ENCODE results near the gene PDS5B.

The PDS5B gene

DNA sequence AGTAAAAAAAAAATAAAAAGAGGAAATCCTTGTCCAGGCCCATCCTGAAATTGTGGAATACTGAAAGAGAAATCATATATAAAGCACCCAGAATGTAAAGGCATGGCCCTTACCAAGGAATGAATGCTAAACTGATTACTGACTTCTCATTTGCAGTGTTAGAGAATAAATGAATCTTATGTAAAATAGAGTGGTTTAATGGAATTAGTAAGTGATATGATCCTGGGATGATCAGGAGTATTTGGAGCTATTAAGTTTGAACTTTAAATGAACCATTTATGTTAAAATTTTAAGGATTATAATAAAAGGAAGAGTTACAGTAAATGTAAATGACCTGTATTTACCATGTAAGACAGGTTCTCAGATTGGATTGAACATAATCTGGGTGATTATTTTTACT is 75.4 kb downstream of the PDS5B start:
- no peak overlapping the region for H3K4me3 ChIP-seq (replicated peaks; ENCODE audit: low read depth, low read length)
- TF ChIP-seq, protein P1, sequence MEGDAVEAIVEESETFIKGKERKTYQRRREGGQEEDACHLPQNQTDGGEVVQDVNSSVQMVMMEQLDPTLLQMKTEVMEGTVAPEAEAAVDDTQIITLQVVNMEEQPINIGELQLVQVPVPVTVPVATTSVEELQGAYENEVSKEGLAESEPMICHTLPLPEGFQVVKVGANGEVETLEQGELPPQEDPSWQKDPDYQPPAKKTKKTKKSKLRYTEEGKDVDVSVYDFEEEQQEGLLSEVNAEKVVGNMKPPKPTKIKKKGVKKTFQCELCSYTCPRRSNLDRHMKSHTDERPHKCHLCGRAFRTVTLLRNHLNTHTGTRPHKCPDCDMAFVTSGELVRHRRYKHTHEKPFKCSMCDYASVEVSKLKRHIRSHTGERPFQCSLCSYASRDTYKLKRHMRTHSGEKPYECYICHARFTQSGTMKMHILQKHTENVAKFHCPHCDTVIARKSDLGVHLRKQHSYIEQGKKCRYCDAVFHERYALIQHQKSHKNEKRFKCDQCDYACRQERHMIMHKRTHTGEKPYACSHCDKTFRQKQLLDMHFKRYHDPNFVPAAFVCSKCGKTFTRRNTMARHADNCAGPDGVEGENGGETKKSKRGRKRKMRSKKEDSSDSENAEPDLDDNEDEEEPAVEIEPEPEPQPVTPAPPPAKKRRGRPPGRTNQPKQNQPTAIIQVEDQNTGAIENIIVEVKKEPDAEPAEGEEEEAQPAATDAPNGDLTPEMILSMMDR (IDR thresholded peaks at IDR 0.05; ENCODE audit: low read length, missing control alignments), result no peak
- DNase-seq (ENCODE audit: low read depth), result no peak

DNA sequence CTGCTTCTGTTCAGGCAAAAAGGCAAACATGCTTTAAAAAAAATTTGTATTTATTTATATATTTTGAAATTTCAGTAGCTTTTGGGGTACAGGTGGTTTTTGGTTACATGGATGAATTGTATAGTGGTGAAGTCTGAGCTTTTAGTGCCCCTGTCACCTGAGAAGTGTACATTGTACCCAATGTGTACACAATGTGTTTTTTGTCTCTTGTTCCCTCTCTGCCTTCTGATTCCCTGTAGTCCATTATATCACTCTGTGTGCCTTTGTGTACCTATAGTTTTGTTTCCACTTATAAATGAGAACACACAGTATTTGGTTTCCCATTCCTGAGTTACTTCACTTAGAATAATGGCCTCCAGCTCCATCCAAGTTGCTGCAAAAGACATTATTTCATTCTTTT is 77.4 kb downstream of the PDS5B start:
- TF ChIP-seq, protein P1 (IDR thresholded peaks at IDR 0.05; ENCODE audit: low read length, missing control alignments), result no peak
- H3K4me3 ChIP-seq (replicated peaks; ENCODE audit: low read depth, low read length), result no peak overlapping the region
- no peak for DNase-seq (ENCODE audit: low read depth)

DNA sequence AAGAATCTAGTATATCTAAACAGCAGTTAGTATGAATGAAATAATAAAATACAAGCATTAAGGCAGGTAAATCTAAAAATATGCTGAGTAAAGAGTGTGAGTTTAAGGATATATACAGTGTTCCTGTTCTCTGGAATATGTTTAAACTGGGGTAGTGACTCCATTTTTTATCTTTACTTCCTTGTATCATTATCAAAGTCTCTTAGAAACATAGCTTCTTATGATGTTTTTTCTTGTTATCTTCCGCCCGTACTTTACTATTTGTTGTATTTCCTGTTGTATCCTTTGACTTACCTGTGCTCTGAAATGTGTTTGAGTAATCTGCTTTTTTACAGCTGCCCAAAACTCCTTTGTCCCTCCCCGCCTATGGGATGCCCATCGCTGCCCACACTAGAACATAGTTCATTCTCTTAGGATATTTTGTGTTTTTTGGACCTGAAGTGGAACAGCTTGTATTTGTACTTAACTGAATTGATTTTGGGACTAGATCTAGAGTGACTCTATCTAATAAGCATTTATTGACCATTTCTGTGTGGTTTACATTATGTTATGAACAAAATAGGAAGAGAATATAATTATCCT is 80.8 kb downstream of the PDS5B start:
- TF ChIP-seq, protein P1 (IDR thresholded peaks at IDR 0.05; ENCODE audit: low read length, missing control alignments), result no peak
- H3K4me3 ChIP-seq (replicated peaks; ENCODE audit: low read depth, low read length), result no peak overlapping the region
- DNase-seq (ENCODE audit: low read depth), result no peak

DNA sequence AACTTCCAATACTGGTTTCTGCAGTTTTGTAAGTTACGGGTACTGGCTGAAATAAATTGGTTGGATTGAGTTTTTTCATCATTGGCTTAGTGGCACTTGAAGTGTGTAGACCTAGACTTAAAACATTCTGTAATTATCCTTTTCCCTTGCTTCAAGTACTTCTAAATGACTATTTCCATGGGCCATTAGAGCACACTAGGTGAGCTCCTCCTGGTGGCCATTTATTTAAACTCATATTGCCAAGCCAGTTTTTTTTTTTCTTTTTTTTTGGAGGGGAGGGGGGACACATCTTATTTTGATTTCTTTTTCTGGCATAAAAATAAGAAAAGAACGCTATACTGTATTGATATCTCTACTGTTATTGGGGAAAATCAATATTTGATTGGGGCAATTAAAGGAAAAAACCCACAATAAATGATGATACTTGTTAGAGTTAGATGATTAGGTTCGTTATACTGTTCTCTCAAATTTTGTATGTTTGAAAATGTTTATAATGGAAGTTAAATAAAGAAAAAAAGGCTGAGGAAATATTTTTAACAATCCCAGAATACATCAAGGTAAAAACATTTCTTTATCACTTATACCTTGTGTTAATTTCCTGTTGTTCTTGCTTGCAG is 82.9 kb downstream of the PDS5B start:
- TF ChIP-seq, protein P1 (IDR thresholded peaks at IDR 0.05; ENCODE audit: low read length, missing control alignments), result peak; percentile 75
- DNase-seq (ENCODE audit: low read depth), result peak; percentile 76
- H3K4me3 ChIP-seq (replicated peaks; ENCODE audit: low read depth, low read length), result no peak overlapping the region

DNA sequence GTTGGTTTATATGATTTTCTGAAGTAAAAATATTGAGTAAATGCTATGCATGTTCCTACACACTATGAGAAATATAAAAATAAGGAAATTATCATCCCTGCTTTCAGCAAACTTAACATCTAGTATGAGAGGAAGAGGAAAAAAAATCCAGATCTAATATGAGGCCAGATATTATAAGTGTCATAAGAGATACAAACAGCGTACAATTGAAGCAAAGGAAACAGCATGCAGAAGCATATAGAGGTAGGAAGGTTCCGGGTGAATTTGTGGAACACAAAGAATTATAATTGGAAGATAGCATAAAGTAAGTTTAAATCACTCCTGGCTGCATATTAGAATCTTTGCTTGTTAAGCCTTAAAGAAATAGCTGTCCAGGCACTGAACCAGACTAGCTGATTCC is 88.3 kb downstream of the PDS5B start:
- TF ChIP-seq, protein P1 (IDR thresholded peaks at IDR 0.05; ENCODE audit: low read length, missing control alignments), result no peak
- DNase-seq (ENCODE audit: low read depth), result no peak
- no peak overlapping the region for H3K4me3 ChIP-seq (replicated peaks; ENCODE audit: low read depth, low read length)

DNA sequence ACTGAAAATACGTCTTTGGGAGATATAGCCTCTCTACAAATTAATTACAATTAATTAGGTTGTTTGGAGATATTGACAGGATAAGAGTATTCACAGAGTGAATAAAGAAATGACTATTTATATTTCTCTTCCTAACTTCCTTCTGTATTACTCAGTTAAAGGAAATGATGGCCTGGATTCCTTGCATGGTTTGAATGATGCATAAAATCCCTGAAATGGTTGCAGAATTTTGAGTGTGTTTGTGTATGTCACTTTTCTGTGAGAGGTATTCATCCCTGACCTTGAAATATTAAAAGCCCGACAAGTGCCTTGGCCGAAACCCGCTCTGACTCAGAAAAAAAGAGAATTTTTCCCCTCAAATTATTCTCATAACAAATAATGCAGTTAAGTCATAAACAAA is 90.0 kb downstream of the PDS5B start:
- DNase-seq (ENCODE audit: low read depth), result no peak
- H3K4me3 ChIP-seq (replicated peaks; ENCODE audit: low read depth, low read length), result no peak overlapping the region
- TF ChIP-seq, protein P1 (IDR thresholded peaks at IDR 0.05; ENCODE audit: low read length, missing control alignments), result no peak

DNA sequence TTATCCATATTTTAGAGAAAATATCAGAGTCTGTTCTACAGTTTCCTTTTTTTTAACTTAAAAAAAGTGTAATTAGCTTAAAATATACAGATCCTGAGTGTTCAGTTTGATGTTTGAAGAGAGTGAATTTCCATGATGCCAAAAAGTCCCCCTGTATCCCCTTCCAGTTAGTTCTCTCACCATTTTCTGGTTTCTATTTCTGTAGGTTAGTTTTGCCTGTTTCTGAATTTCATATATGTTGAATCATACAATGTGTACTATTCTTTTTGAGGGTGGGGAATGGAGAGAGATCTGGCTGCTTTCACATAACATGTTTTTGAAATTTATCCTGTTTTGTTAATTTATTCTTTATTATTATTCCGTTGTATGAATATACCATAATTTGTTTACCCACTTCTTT is 95.9 kb downstream of the PDS5B start:
- no peak overlapping the region for H3K4me3 ChIP-seq (replicated peaks; ENCODE audit: low read depth, low read length)
- TF ChIP-seq, protein P1 (IDR thresholded peaks at IDR 0.05; ENCODE audit: low read length, missing control alignments), result no peak
- DNase-seq (ENCODE audit: low read depth), result no peak

All from fibroblast of pulmonary artery (primary cell).